Bronchial epithelial cell (primary cell): Measurements from ENCODE around the gene SELL. TPM values are rescaled to one million over a fixed set of nuclear protein-coding genes. Genes with fewer than 3 reads are reported as not detected.

Experiments
- DNase-seq: peaks from one replicate; pipeline ENCODE4 v3.0.0-alpha.2; 2010; ENCODE audit warnings: low read depth
- FAIRE-seq: peaks from 2 replicates; lab custom pipeline; 2011; peaks lifted over from hg19 to GRCh38; lab: Jason Lieb, UNC
- H3K27me3 ChIP-seq: 2 replicates; pipeline ENCODE4 v1.5.1; 2011; ENCODE audit warnings: low read length; ENCODE audit not compliant: control insufficient read depth, insufficient read depth
- H3K36me3 ChIP-seq: 2 replicates; pipeline ENCODE4 v1.5.1; 2011; ENCODE audit warnings: low read length; ENCODE audit not compliant: control insufficient read depth, insufficient read depth
- H3K4me3 ChIP-seq: 2 replicates; pipeline ENCODE4 v1.5.1; 2011; ENCODE audit warnings: mild to moderate bottlenecking, low read depth, low read length, control low read depth
- CTCF ChIP-seq: IDR thresholded peaks from 2 replicates; pipeline ENCODE4 v1.5.1; 2011; ENCODE audit warnings: mild to moderate bottlenecking, moderate library complexity, low read length, control low read depth, inconsistent platforms; ENCODE audit not compliant: insufficient read depth, severe bottlenecking
- total RNA-seq: library from RNA; depleted of rRNA; stranded (reverse); fragments of >200 nt; gene quantifications from 2 replicates; pipeline ENCODE4 v1.2.1, GENCODE V29; 2014

The SELL gene
- total RNA-seq, 1 donor from 2014 or later, result not detected

- no peak for TF ChIP-seq CTCF
- no peaks in the 10 kb centered on the region for H3K27me3 ChIP-seq
- DNase-seq, result no peak
- no peak for FAIRE-seq
- no peaks in the 10 kb centered on the region for H3K36me3 ChIP-seq
- H3K4me3 ChIP-seq, result no peak overlapping the region
These were observed 33.8 kb upstream of the SELL start for GRCh38 chr1:169745015-169745861.

GRCh38 chr1:169741666-169742394 lies 30.4 kb upstream of the SELL start:
- no peak for TF ChIP-seq CTCF
- no peak for DNase-seq
- Histone ChIP-seq H3K4me3 (no peak overlapping the region), H3K27me3 (no peaks in the 10 kb centered on the region), H3K36me3 (no peaks in the 10 kb centered on the region)
- no peak for FAIRE-seq

DNA sequence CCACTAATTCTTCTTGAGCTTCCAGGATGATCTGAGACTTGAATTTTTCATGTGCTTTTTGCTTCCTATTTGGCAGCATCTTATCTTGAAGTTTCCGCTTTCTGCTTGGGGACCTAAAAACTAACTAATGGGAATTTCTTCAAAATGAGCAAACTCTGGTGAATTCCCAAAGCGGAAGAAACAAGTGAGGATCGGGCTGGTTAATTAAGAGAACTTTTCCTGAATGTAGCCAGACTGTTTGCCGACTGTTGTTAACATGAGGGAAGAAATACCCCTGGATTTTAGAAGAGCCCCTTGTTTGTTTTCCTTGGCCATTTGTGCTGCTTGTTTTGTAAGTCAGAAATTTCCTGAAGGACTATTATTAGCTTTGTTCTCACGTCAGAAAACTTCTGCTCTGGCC lies 28.6 kb upstream of the SELL start:
- TF ChIP-seq CTCF, result no peak
- DNase-seq (no peak), FAIRE-seq (no peak)
- Histone ChIP-seq H3K27me3 (no peaks in the 10 kb centered on the region), H3K4me3 (no peak overlapping the region), H3K36me3 (no peaks in the 10 kb centered on the region)

GRCh38 chr1:169733924-169734323 lies 22.5 kb upstream of the SELL start, which contains the start of gene SELE:
TSS of gene SELE (minus strand) at chr1:169734079. CDS start at chr1:169733612, 467 bp downstream.
- FAIRE-seq, result no peak
- no peak for DNase-seq
- Histone ChIP-seq H3K36me3 (no peaks in the 10 kb centered on the region), H3K4me3 (no peak within 1 kb of the TSS), H3K27me3 (no peaks in the 10 kb centered on the region)
- TF ChIP-seq CTCF, result no peak

DNA sequence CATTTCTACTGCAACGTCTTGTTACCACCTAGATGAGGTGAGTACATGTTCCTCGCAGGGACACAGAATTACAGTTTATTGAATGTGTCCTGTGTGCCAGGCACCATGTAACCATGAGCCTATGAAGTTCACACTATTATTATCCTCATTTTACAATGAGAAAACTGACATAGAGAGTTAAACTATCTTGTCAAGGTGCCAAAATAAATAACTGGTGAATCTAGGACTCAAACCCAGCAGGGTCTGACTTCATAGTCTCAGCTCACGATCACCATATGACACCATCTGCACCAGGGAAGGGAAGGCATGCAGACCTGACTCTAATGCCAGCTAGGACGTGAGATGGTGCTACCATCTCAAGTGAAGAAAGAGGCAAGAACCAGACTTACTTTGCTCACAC lies 20.0 kb upstream of the SELL start:
- FAIRE-seq (no peak), DNase-seq (no peak)
- Histone ChIP-seq H3K4me3 (no peak overlapping the region), H3K36me3 (no peaks in the 10 kb centered on the region), H3K27me3 (peaks cover 2% of the 10 kb centered on the region)
- no peak for TF ChIP-seq CTCF
